Measurements from ENCODE around the gene IL1RAPL2.
"Not testable (repeated sequence)": the region's sequence is repeated elsewhere in the genome, so short reads cannot be mapped to it uniquely, and the experiment has no call there.

The IL1RAPL2 gene

DNA sequence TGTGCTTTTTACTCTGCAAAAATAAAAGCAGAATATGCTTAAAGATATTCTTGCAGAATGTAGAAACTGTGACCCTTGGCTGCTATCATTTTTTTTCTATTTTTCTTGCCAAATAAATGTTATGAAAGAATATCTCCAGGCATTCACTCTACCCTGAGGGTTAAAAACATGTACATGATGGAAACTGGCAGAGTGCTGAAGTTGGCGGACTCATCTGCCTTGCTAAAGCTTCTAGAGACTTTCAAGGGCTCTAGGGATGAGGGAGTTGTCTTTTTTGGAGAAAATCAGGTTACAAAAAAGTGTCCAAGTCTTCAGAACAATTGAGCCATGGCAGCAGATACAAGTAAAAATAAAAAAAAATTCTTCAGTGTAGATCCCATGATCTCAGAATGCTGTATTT is 1215.8 kb downstream of the IL1RAPL2 start:
- no peak for DNase-seq (ENCODE audit: low read depth)
- H3K4me3 ChIP-seq (ENCODE audit: low read depth, low read length): no peak overlapping the region
- TF ChIP-seq POLR2A (IDR thresholded peaks at IDR 0.05; ENCODE audit: extremely low read depth, insufficient read length) (no peak), MYC (IDR thresholded peaks at IDR 0.05; ENCODE audit: low read depth, low read length) (no peak)
- TF ChIP-seq, protein P1, sequence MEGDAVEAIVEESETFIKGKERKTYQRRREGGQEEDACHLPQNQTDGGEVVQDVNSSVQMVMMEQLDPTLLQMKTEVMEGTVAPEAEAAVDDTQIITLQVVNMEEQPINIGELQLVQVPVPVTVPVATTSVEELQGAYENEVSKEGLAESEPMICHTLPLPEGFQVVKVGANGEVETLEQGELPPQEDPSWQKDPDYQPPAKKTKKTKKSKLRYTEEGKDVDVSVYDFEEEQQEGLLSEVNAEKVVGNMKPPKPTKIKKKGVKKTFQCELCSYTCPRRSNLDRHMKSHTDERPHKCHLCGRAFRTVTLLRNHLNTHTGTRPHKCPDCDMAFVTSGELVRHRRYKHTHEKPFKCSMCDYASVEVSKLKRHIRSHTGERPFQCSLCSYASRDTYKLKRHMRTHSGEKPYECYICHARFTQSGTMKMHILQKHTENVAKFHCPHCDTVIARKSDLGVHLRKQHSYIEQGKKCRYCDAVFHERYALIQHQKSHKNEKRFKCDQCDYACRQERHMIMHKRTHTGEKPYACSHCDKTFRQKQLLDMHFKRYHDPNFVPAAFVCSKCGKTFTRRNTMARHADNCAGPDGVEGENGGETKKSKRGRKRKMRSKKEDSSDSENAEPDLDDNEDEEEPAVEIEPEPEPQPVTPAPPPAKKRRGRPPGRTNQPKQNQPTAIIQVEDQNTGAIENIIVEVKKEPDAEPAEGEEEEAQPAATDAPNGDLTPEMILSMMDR (IDR thresholded peaks at IDR 0.05; ENCODE audit: low read depth, low read length): no peak
- TF ChIP-seq, protein P2, sequence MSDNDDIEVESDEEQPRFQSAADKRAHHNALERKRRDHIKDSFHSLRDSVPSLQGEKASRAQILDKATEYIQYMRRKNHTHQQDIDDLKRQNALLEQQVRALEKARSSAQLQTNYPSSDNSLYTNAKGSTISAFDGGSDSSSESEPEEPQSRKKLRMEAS (IDR thresholded peaks at IDR 0.05; ENCODE audit: low read depth, low read length): no peak

DNA sequence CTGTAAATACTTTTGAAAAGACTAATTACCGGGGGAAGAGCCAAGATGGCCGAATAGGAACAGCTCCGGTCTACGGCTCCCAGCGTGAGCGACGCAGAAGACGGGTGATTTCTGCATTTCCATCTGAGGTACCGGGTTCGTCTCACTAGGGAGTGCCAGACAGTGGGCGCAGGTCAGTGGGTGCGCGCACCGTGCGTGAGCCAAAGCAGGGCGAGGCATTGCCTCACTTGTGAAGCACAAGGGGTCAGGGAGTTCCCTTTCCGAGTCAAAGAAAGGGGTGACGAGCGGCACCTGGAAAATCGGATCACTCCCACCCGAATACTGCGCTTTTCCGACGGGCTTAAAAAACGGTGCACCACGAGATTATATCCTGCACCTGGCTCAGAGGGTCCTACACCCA is 1230.9 kb downstream of the IL1RAPL2 start:
- not testable (repeated sequence) for DNase-seq (ENCODE audit: low read depth); H3K4me3 ChIP-seq (ENCODE audit: low read depth, low read length)

DNA sequence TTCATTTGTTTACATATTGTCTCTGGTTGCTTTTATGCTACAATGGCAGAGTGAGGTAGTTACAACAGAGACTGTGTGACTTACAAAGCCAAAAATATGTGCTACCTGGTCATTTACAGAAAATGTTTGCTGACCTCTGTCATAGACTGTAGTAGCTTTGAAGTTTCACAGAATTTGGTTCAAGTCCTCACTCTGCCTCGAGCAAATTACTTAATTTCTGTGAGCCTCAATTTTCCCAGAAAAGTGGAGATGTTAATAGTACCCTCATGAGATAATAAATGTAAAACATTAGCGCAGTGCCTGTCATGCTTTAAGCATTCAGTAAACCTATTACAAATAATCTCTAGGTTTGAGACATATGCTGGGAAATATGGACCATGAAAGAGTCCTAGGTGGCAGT is 1237.9 kb downstream of the IL1RAPL2 start:
- DNase-seq (ENCODE audit: low read depth): no peak
- no peak overlapping the region for H3K4me3 ChIP-seq (ENCODE audit: low read depth, low read length)
- TF ChIP-seq POLR2A (IDR thresholded peaks at IDR 0.05; ENCODE audit: extremely low read depth, insufficient read length) (no peak), MYC (IDR thresholded peaks at IDR 0.05; ENCODE audit: low read depth, low read length) (no peak)
- TF ChIP-seq, protein P1 (IDR thresholded peaks at IDR 0.05; ENCODE audit: low read depth, low read length): no peak
- TF ChIP-seq, protein P2 (IDR thresholded peaks at IDR 0.05; ENCODE audit: low read depth, low read length): no peak

DNA sequence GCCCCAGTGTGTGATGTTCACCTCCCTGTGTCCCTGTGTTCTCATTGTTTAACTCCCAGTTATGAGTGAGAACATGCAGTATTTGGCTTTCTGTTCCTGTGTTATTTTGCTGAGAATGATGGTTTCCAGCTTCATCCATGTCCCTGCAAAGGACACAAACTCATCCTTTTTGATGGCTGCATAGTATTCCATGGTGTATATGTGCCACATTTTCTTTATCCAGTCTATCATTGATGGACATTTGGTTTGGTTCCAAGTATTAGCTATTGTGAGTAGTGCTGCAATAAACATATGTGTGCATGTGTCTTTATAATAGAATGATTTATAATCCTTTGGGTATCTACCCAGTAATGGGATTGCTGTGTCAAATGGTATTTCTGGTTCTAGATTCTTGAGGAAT is 1239.7 kb downstream of the IL1RAPL2 start:
- DNase-seq (ENCODE audit: low read depth); H3K4me3 ChIP-seq (ENCODE audit: low read depth, low read length): not testable (repeated sequence)

DNA sequence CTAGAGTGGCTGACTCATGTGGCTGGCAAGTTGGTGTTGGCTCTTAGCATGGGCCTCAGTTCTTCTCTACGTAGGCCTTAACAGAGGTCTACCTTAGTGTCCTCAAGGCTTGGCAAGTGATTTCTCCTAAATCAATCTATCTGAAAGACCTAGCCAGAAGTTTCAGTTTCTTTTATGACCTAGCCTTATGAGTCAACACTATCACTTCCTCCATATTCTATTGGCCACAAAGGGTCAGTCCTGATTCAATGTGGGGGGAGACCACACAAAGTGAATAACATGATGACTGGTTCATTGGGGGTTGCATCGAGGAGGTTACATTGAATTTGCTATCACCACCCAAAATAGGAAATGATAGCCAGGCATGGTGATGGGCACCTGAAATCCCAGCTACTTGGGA is 1250.5 kb downstream of the IL1RAPL2 start:
- TF ChIP-seq MYC (IDR thresholded peaks at IDR 0.05; ENCODE audit: low read depth, low read length) (no peak), POLR2A (IDR thresholded peaks at IDR 0.05; ENCODE audit: extremely low read depth, insufficient read length) (no peak)
- TF ChIP-seq, protein P1 (IDR thresholded peaks at IDR 0.05; ENCODE audit: low read depth, low read length): no peak
- TF ChIP-seq, protein P2 (IDR thresholded peaks at IDR 0.05; ENCODE audit: low read depth, low read length): no peak
- no peak overlapping the region for H3K4me3 ChIP-seq (ENCODE audit: low read depth, low read length)
- no peak for DNase-seq (ENCODE audit: low read depth)

Data from NB4 (cell line).